Measurements from ENCODE around the gene TMEM108.

DNA sequence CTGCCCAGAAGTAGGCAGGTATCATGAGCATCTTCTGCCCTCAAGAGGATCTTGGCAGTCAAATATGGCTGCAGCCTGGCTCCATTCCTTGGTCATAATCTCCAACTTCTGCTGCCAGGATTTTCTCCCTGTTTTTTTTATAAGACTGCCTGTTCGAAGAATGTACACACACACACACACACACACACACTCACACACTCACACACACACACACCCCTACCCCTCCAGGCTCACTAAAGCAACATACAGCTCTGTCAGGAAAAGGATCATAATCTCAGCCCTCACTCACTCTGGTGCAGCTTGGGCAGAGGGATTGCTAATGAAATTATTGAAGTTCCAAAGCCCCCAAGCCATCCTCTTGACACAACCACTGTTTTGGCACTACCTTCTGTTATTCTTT is 232.4 kb downstream of the TMEM108 start:
- TF ChIP-seq, protein P1, sequence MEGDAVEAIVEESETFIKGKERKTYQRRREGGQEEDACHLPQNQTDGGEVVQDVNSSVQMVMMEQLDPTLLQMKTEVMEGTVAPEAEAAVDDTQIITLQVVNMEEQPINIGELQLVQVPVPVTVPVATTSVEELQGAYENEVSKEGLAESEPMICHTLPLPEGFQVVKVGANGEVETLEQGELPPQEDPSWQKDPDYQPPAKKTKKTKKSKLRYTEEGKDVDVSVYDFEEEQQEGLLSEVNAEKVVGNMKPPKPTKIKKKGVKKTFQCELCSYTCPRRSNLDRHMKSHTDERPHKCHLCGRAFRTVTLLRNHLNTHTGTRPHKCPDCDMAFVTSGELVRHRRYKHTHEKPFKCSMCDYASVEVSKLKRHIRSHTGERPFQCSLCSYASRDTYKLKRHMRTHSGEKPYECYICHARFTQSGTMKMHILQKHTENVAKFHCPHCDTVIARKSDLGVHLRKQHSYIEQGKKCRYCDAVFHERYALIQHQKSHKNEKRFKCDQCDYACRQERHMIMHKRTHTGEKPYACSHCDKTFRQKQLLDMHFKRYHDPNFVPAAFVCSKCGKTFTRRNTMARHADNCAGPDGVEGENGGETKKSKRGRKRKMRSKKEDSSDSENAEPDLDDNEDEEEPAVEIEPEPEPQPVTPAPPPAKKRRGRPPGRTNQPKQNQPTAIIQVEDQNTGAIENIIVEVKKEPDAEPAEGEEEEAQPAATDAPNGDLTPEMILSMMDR (conservative IDR thresholded peaks at IDR 0.05 in 1 of 2, IDR thresholded peaks at IDR 0.05 in 1 of 2; ENCODE audit: low read depth in 1 of 2, low read length in 2 of 2): no peak
- TF ChIP-seq EZH2 (IDR thresholded peaks at IDR 0.05; ENCODE audit: low read length, missing control alignments): no peak
